Activated CD4-positive, alpha-beta memory T cell treated with anti-CD3 and anti-CD28 coated beads, Interleukin-2, amount 10 ng/mL, durations not matched to agents 7 days and 5 days (primary cell): ENCODE measurements around the gene SLC22A17. TPM values are rescaled to one million over a fixed set of nuclear protein-coding genes. Genes with fewer than 3 reads are reported as not detected.
"Not testable (repeated sequence)": the region's sequence is repeated elsewhere in the genome, so short reads cannot be mapped to it uniquely, and the experiment has no call there.

Experiments used
- CTCF ChIA-PET: fragments of 350-600 bp; sonication (Branson Sonifier 250); formaldehyde crosslinking; loops from one replicate; lab custom pipeline; 2021; ENCODE audit warnings: antibody characterized with exemption, inconsistent platforms; lab: Charles Lee
- POLR2A ChIA-PET: fragments of 350-600 bp; sonication (Branson Sonifier 250); formaldehyde crosslinking; loops from one replicate; lab custom pipeline; 2021; ENCODE audit warnings: antibody characterized with exemption; lab: Charles Lee
- DNase-seq: peaks from one replicate; pipeline ENCODE4 v3.0.0-alpha.2; 2020
- H3K27ac Mint-ChIP-seq: one replicate; pipeline ENCODE4 v1.8.0; 2021; ENCODE audit warnings: mild to moderate bottlenecking, mixed read lengths
- H3K27me3 Mint-ChIP-seq: one replicate; pipeline ENCODE4 v1.8.0; 2021; ENCODE audit warnings: mixed read lengths
- H3K36me3 Mint-ChIP-seq: one replicate; pipeline ENCODE4 v1.8.0; 2021; ENCODE audit warnings: low read depth, mixed read lengths
- H3K4me1 Mint-ChIP-seq: one replicate; pipeline ENCODE4 v1.8.0; 2021; ENCODE audit warnings: mixed read lengths
- H3K4me3 Mint-ChIP-seq: one replicate; pipeline ENCODE4 v1.8.0; 2021; ENCODE audit warnings: mild to moderate bottlenecking, mixed read lengths
- H3K9me3 Mint-ChIP-seq: one replicate; pipeline ENCODE4 v1.8.0; 2021; ENCODE audit warnings: mixed read lengths
- total RNA-seq, 2 experiments: library from RNA; stranded (reverse); gene quantifications; one replicate each; pipeline ENCODE4 v1.2.3, GENCODE V29; 2021

Gene SLC22A17
- total RNA-seq, 2 experiments from 2014 or later, result 2.0 TPM

GRCh38 chr14:23344481-23344880, 8.2 kb downstream of the SLC22A17 start:
- Mint-ChIP-seq H3K27ac (no peak overlapping the region), H3K9me3 (peaks cover 3% of the 10 kb centered on the region), H3K27me3 (peaks cover 14% of the 10 kb centered on the region), H3K4me3 (no peak overlapping the region), H3K4me1 (no peaks in the 10 kb centered on the region), H3K36me3 (no peaks in the 10 kb centered on the region)
- ChIA-PET CTCF (interaction anchor here (1.2 kb wide), 1 partner anchor 35 kb away, joined by 3 read pairs; no protein-coding TSS in a partner anchor), POLR2A (no interaction called here)
- DNase-seq, result no peak

- peaks cover 6% of the 10 kb centered on the region for H3K9me3 Mint-ChIP-seq
- DNase-seq, result no peak
- peaks cover 35% of the 10 kb centered on the region for H3K27me3 Mint-ChIP-seq
- no peak overlapping the region for H3K27ac Mint-ChIP-seq
- H3K4me1 Mint-ChIP-seq, result no peaks in the 10 kb centered on the region
- no peaks in the 10 kb centered on the region for H3K36me3 Mint-ChIP-seq
- H3K4me3 Mint-ChIP-seq, result no peak overlapping the region
- POLR2A ChIA-PET, result interaction anchor here (0.7 kb wide), 1 partner anchor 53 kb away, joined by 3 read pairs; no protein-coding TSS in a partner anchor
- CTCF ChIA-PET, result no interaction called here
These were observed 13.0 kb downstream of the SLC22A17 start for GRCh38 chr14:23339506-23340268.

GRCh38 chr14:23335623-23336022, 17.1 kb downstream of the SLC22A17 start:
- H3K9me3 Mint-ChIP-seq, result peaks cover 6% of the 10 kb centered on the region
- CTCF ChIA-PET, result interaction anchor here (1.2 kb wide), 1 partner anchor 9 kb away, joined by 5 read pairs; no protein-coding TSS in a partner anchor
- H3K27me3 Mint-ChIP-seq, result peaks cover 29% of the 10 kb centered on the region
- DNase-seq, result no peak
- H3K4me1 Mint-ChIP-seq, result no peaks in the 10 kb centered on the region
- H3K4me3 Mint-ChIP-seq, result no peak overlapping the region
- POLR2A ChIA-PET, result interaction anchor here (0.9 to 1.0 kb wide), 2 partner anchors 9 to 15 kb away, joined by 3 to 5 read pairs; partner anchors contain the start of gene PABPN1
- no peaks in the 10 kb centered on the region for H3K36me3 Mint-ChIP-seq
- no peak overlapping the region for H3K27ac Mint-ChIP-seq

GRCh38 chr14:23327947-23328744, 24.5 kb downstream of the SLC22A17 start:
- ChIA-PET CTCF (interaction anchor here (1.0 to 1.5 kb wide), 2 partner anchors 52 to 233 kb away, joined by 4 read pairs; partner anchors contain the start of genes ACIN1 and C14orf119), POLR2A (no interaction called here)
- peak; percentile 67 for DNase-seq
- Mint-ChIP-seq H3K4me3 (no peak overlapping the region), H3K4me1 (peaks cover 8% of the 10 kb centered on the region), H3K9me3 (no peaks in the 10 kb centered on the region), H3K27ac (no peak overlapping the region), H3K36me3 (peaks cover 30% of the 10 kb centered on the region), H3K27me3 (no peaks in the 10 kb centered on the region)

GRCh38 chr14:23326491-23327332, 26.0 kb downstream of the SLC22A17 start:
- ChIA-PET POLR2A (interaction anchor here (0.7 to 1.5 kb wide), 5 partner anchors 9 to 231 kb away, joined by 3 to 20 read pairs (median 3); partner anchors contain the start of genes ACIN1, C14orf119 and PPP1R3E), CTCF (interaction anchor here (0.8 to 1.8 kb wide), 15 partner anchors 9 to 234 kb away, joined by 3 to 6 read pairs (median 4); partner anchors contain the start of genes ACIN1, C14orf119, PPP1R3E and SLC22A17)
- DNase-seq, result no peak
- Mint-ChIP-seq H3K4me3 (no peak overlapping the region), H3K27me3 (no peaks in the 10 kb centered on the region), H3K36me3 (peaks cover 40% of the 10 kb centered on the region), H3K27ac (no peak overlapping the region), H3K4me1 (peaks cover 19% of the 10 kb centered on the region), H3K9me3 (no peaks in the 10 kb centered on the region)

GRCh38 chr14:23325746-23326145, 26.9 kb downstream of the SLC22A17 start:
- CTCF ChIA-PET, result interaction anchor here (0.9 to 1.8 kb wide), 7 partner anchors 8 to 206 kb away, joined by 3 to 6 read pairs (median 5); partner anchors contain the start of genes PPP1R3E and SLC22A17
- not testable (repeated sequence) for H3K9me3 Mint-ChIP-seq, H3K4me3 Mint-ChIP-seq, H3K27ac Mint-ChIP-seq, DNase-seq, H3K27me3 Mint-ChIP-seq
- H3K36me3 Mint-ChIP-seq, result peaks cover 40% of the 10 kb centered on the region
- POLR2A ChIA-PET, result interaction anchor here (1.2 to 1.5 kb wide), 3 partner anchors 24 to 230 kb away, joined by 3 to 20 read pairs (median 5); partner anchors contain the start of genes ACIN1, C14orf119 and PPP1R3E
- peaks cover 20% of the 10 kb centered on the region for H3K4me1 Mint-ChIP-seq

GRCh38 chr14:23324993-23325392, 27.7 kb downstream of the SLC22A17 start:
- H3K4me3 Mint-ChIP-seq, result no peak overlapping the region

GRCh38 chr14:23324455-23324846, 28.2 kb downstream of the SLC22A17 start:
- no peak overlapping the region for H3K4me3 Mint-ChIP-seq
- peaks cover 33% of the 10 kb centered on the region for H3K4me1 Mint-ChIP-seq
- ChIA-PET CTCF (interaction anchor here (0.8 kb wide), 1 partner anchor 56 kb away, joined by 3 read pairs; no protein-coding TSS in a partner anchor), POLR2A (interaction anchor here (7.2 kb wide), 1 partner anchor 18 kb away, joined by 282 read pairs; the partner anchor contains the start of genes BCL2L2 and PPP1R3E)
- H3K36me3 Mint-ChIP-seq, result peaks cover 48% of the 10 kb centered on the region
- no peaks in the 10 kb centered on the region for H3K27me3 Mint-ChIP-seq
- H3K27ac Mint-ChIP-seq, result no peak overlapping the region
- H3K9me3 Mint-ChIP-seq, result peaks cover 5% of the 10 kb centered on the region
- DNase-seq, result no peak

More at GRCh38 chr14:23324993-23325392, 27.7 kb downstream of the SLC22A17 start:
- CTCF ChIA-PET, result interaction anchor here (0.8 kb wide), 1 partner anchor 55 kb away, joined by 3 read pairs; no protein-coding TSS in a partner anchor
- no peak for DNase-seq
- POLR2A ChIA-PET, result interaction anchor here (7.2 kb wide), 1 partner anchor 19 kb away, joined by 282 read pairs; the partner anchor contains the start of genes BCL2L2 and PPP1R3E
- Mint-ChIP-seq H3K27me3 (no peaks in the 10 kb centered on the region), H3K9me3 (peaks cover under 1% of the 10 kb centered on the region), H3K27ac (no peak overlapping the region), H3K36me3 (peaks cover 43% of the 10 kb centered on the region), H3K4me1 (peaks cover 28% of the 10 kb centered on the region)

GRCh38 chr14:23323838-23324454, 28.7 kb downstream of the SLC22A17 start:
- POLR2A ChIA-PET, result interaction anchor here (7.2 kb wide), 1 partner anchor 18 kb away, joined by 282 read pairs; the partner anchor contains the start of genes BCL2L2 and PPP1R3E
- Mint-ChIP-seq H3K4me1 (peaks cover 33% of the 10 kb centered on the region), H3K9me3 (peaks cover 5% of the 10 kb centered on the region), H3K4me3 (no peak overlapping the region), H3K27ac (no peak overlapping the region), H3K36me3 (peaks cover 48% of the 10 kb centered on the region), H3K27me3 (no peaks in the 10 kb centered on the region)
- no peak for DNase-seq
- CTCF ChIA-PET, result interaction anchor here (1.7 to 3.7 kb wide), 3 partner anchors 34 to 255 kb away, joined by 4 to 27 read pairs (median 8); no protein-coding TSS in a partner anchor

GRCh38 chr14:23322568-23323517, 29.8 kb downstream of the SLC22A17 start:
- ChIA-PET POLR2A (interaction anchor here (1.1 to 7.2 kb wide), 12 partner anchors 8 to 316 kb away, joined by 3 to 282 read pairs (median 7); partner anchors contain the start of genes ACIN1, BCL2L2, C14orf119 and HOMEZ), CTCF (interaction anchor here (1.0 to 4.6 kb wide), 14 partner anchors 12 to 254 kb away, joined by 3 to 58 read pairs (median 5); partner anchors contain the start of genes HOMEZ, PPP1R3E and SLC22A17)
- no peaks in the 10 kb centered on the region for H3K27me3 Mint-ChIP-seq
- peaks cover 5% of the 10 kb centered on the region for H3K9me3 Mint-ChIP-seq
- DNase-seq, result no peak
- H3K4me3 Mint-ChIP-seq, result peak overlapping the region; percentile 87
- H3K27ac Mint-ChIP-seq, result peak overlapping the region; percentile 72
- H3K36me3 Mint-ChIP-seq, result peaks cover 48% of the 10 kb centered on the region
- H3K4me1 Mint-ChIP-seq, result peaks cover 31% of the 10 kb centered on the region
